NK-92 (cell line): ENCODE measurements around the gene BRF1.
"Not testable (repeated sequence)": the region's sequence is repeated elsewhere in the genome, so short reads cannot be mapped to it uniquely, and the experiment has no call there.

Experiments
- DNase-seq: peaks from one replicate; lab custom pipeline; 2025; ENCODE audit not compliant: unreplicated experiment; lab: John Stamatoyannopoulos, UW

BRF1 gene

DNA sequence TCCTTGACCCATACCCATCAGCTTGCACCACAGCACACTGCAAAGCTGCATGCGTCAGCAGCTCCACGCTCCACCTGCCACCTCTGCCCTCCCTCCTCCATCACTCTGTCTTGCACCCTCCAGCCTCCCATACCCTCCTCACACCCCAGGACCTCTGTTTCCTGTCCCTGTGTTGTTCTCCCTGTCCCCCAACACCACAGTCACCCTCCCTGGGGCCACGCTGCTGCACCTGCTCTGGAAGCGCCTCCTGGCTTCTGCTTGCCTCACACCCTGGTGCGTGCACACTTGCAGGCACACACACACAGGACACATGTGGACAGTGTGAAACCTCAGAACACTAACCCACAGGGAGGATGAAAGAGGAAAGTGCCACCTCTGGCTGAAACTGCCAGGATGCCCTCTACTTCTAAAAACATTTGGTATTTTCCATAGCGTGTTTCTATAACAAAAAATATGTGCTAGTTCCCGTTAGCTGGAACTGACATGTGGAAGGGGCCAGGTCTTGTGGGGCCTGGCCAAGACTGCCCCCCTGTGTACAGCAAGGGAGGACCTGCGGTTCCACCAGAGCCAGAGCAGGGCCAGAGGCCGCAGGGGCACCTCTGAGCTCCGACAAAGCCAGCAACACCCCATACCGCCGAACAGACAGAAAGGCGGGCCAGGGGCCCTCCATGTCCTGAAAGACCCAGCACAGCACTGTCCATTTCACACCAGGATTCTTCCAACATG is 10.0 kb downstream of the BRF1 start:
- DNase-seq = no peak

GRCh38 chr14:105288936-105289335 is 11.9 kb downstream of the BRF1 start:
- not testable (repeated sequence) for DNase-seq

GRCh38 chr14:105287249-105288102 is 13.3 kb downstream of the BRF1 start:
- no peak for DNase-seq

GRCh38 chr14:105286759-105287144 is 14.0 kb downstream of the BRF1 start:
- no peak for DNase-seq

DNA sequence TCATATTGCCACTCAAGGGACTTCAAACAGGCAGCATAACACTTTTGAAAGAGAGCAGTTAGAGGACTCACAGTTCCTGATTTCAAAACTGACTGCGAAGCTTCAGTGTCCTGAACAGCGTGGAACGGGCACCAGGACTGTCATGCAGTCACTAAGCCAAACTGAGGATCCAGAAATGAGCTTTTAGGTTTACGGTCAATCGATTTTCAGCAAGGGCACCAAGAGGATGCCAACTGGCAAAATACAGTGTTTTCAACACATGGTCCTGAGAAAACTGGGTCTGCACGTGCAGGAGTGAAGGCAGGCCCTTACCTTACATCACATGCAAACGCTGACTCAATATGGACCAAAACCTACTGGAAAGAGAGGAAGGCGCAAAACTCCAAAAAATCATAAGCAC is 15.6 kb downstream of the BRF1 start:
- no peak for DNase-seq

- no peak for DNase-seq
These were observed 16.9 kb downstream of the BRF1 start for GRCh38 chr14:105283899-105284298.

GRCh38 chr14:105283028-105283427 is 17.8 kb downstream of the BRF1 start:
- no peak for DNase-seq

GRCh38 chr14:105282098-105282725 is 18.6 kb downstream of the BRF1 start:
- DNase-seq = no peak

- no peak for DNase-seq
These were observed 19.3 kb downstream of the BRF1 start for GRCh38 chr14:105281371-105282097.

DNA sequence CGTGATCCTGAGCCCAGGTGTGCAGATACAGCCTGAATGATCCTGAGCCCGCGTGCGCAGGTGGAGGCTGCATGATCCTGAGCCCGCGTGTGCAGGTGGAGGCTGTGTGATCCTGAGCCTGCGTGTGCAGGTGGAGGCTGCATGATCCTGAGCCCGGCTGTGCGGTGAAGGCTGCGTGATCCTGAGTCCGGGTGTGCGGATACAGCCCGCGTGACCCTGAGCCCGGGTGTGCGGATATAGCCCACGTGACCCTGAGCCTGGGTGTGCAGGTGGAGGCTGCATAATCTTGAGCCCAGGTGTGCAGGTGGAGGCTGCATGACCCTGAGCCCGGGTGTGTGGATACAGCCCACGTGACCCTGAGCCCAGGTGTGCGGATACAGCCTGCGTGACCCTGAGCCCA is 20.3 kb downstream of the BRF1 start:
- no peak for DNase-seq

DNA sequence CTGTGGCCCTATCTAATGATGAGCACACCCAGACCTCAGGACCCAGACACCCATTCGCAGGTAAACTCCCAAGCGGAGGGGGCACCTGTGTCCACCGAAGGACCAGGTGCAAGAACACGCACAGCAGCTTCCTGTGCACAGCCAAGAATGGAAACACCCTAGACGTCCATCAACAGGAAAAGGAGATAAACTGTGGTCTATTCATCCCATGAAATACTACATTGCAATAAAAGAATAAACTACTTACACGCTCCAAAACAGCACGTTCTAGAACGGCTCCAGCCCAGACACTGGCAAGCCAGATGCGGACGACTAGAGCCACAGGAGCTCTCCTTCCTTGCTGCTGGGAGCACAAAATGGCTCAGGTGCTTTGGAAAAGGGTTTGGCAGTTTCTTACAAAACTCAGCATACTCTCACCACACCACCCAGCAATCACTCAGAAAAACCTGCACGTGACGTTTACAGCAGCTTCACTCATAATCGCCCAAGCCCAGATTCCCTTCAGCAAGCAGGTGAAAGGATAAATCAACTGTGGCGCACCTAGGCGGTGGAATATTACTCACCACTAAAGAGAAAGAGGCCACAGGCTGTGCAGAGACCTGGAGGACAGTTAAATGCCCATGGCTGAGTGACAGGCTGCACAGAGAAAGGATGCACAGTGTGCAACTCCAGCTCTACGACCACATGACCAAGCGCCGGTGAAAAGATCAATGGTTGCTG is 21.0 kb downstream of the BRF1 start:
- no peak for DNase-seq

DNA sequence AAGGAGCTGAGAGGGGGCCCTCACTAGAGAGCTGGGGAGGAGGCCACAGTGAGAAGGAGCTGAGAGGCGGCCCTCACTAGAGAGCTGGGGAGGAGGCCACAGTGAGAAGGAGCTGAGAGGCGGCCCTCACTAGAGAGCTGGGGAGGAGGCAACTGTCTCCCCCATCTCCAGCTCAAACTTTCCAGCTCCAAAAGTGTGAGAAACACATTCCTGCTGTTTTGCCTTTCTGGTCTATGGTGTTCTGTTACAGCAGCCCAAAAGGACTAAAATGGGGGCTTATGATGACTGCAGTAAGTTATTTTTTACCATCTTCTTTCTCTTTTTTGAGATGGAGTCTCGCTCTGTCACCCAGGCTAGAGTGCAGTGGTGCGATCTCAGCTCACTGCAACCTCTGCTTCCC is 23.4 kb downstream of the BRF1 start:
- not testable (repeated sequence) for DNase-seq

GRCh38 chr14:105275267-105275946 is 25.4 kb downstream of the BRF1 start:
- no peak for DNase-seq

DNA sequence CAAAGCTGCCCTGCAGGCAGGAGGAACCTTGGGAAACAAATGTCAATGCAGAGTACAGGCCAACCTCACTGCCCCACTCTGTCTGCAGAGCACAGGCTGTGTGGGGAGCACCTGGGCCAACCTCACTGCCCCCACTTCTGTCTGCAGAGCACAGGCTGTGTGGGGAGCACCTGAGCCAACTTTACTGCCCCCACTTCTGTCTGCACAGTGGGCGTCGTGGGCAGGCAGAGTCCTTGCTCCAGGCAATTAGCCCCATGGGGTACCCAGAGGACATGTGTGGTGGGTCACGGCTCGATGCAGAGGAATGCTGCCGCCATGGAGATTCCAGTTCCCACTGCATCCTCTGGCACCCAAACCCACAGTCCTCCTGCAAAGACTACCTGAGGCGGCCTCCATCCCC is 26.2 kb downstream of the BRF1 start:
- no peak for DNase-seq

GRCh38 chr14:105273062-105273461 is 27.7 kb downstream of the BRF1 start:
- DNase-seq = no peak

DNA sequence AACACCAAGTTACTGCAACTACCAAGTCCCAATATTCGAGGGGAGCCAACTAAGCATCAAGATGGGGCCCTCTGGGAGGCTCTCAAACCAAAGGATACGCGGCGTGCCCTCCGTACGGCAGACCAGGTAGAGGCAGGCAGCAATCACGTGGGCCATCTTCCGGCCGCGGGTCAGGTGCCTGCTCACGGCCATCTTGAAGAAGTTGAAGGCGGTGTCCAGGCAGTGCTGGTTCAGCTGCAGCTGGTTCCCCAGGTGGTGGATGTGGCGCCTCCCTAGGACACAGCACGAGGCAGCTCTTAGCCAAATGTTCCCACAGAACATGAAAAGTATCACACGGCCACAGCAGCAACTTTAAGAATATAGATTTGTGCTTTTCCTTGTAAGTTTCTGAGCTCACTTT is 28.2 kb downstream of the BRF1 start:
- DNase-seq = no peak

- DNase-seq = no peak
These were observed 29.4 kb downstream of the BRF1 start for GRCh38 chr14:105271224-105271890.

- DNase-seq = no peak
These were observed 31.4 kb downstream of the BRF1 start for GRCh38 chr14:105269405-105269804.

DNA sequence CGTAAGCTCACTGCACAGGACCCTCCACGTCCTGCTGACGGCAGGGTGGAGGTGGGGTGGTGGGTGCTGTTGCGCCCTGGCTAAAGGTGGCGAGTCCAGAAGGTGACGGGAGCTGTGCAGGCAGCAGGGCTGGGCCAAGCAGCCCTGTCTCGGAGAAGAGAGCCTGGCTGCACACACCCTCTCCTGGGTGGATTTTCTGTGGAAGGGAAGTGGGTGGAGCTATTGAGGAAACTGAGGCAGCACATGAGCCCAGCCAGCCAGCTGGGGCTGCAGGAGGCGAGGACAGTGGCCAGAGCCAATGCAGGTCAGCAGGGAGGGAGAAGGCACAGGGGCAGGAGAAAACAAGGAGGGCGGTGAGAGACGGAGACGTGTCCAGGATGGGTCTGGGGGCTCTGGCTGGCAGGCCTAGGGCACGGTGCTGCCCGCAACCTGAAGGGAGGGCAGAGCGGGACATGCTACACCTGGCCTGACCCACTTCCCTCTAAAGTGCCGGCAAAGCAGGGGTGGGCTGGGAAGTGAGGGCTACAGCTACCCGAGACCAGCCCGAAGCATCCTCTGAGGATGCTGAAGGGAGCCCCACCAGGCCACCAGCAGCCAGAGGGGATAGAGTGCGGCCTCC is 32.0 kb downstream of the BRF1 start:
- no peak for DNase-seq
